Sigmoid colon (tissue), 3 donors: ENCODE measurements around the gene ABRACL.

Experiments
- CTCF ChIP-seq, 4 experiments: fragments of 450-650 bp in 3 of 4; fragments of 200-600 bp in 1 of 4; IDR thresholded peaks; one replicate each; pipeline ENCODE4 v1.5.1; 2016 to 2019; ENCODE audit warnings: antibody characterized with exemption in 4 of 4, mild to moderate bottlenecking in 3 of 4, moderate library complexity in 2 of 4
- POLR2A ChIP-seq, 2 donors: fragments of 450-650 bp; IDR thresholded peaks; one replicate each; pipeline ENCODE4 v1.6.1; 2016; ENCODE audit warnings: antibody characterized with exemption in 2 of 2, mild to moderate bottlenecking in 2 of 2, moderate library complexity in 2 of 2

GRCh38 chr6:139013185-139013800 lies 15.3 kb upstream of the ABRACL start:
- TF ChIP-seq CTCF (IDR thresholded peaks at IDR 0.05) (no peak), POLR2A (IDR thresholded peaks at IDR 0.05) (no peak)
